Measurements from ENCODE around the gene CTNNA3.

CTNNA3 gene

GRCh38 chr10:66842371-66842770, 853.6 kb downstream of the CTNNA3 start:
- no peak for DNase-seq

- no peak for DNase-seq
Observed at GRCh38 chr10:66838656-66839055, 857.3 kb downstream of the CTNNA3 start.

GRCh38 chr10:66837990-66838389, 858.0 kb downstream of the CTNNA3 start:
- DNase-seq = no peak

- DNase-seq = peak; percentile 40
Observed at GRCh38 chr10:66837335-66837734, 858.7 kb downstream of the CTNNA3 start.

- no peak for DNase-seq
Observed at GRCh38 chr10:66836771-66837170, 859.2 kb downstream of the CTNNA3 start.

GRCh38 chr10:66836057-66836456, 859.9 kb downstream of the CTNNA3 start:
- no peak for DNase-seq

GRCh38 chr10:66835400-66835799, 860.6 kb downstream of the CTNNA3 start:
- DNase-seq = no peak

- no peak for DNase-seq
Observed at GRCh38 chr10:66834802-66835201, 861.2 kb downstream of the CTNNA3 start.

GRCh38 chr10:66833861-66834260, 862.1 kb downstream of the CTNNA3 start:
- no peak for DNase-seq

- no peak for DNase-seq
Observed at GRCh38 chr10:66832781-66833422, 863.1 kb downstream of the CTNNA3 start.

- no peak for DNase-seq
Observed at GRCh38 chr10:66828957-66829356, 867.0 kb downstream of the CTNNA3 start.

- no peak for DNase-seq
Observed at GRCh38 chr10:66827353-66827752, 868.6 kb downstream of the CTNNA3 start.

GRCh38 chr10:66823301-66823700, 872.7 kb downstream of the CTNNA3 start:
- DNase-seq = no peak

GRCh38 chr10:66822801-66823200, 873.2 kb downstream of the CTNNA3 start:
- peak; percentile 67 for DNase-seq

GRCh38 chr10:66819691-66820090, 876.3 kb downstream of the CTNNA3 start:
- no peak for DNase-seq

- peak; percentile 69 for DNase-seq
Observed at GRCh38 chr10:66813122-66813521, 882.9 kb downstream of the CTNNA3 start.

- no peak for DNase-seq
Observed at GRCh38 chr10:66811211-66811610, 884.8 kb downstream of the CTNNA3 start.

- no peak for DNase-seq
Observed at GRCh38 chr10:66809402-66809801, 886.6 kb downstream of the CTNNA3 start.

GRCh38 chr10:66805612-66806011, 890.4 kb downstream of the CTNNA3 start:
- no peak for DNase-seq

GRCh38 chr10:66804962-66805361, 891.0 kb downstream of the CTNNA3 start:
- DNase-seq = no peak

GRCh38 chr10:66803174-66803573, 892.8 kb downstream of the CTNNA3 start:
- no peak for DNase-seq

- DNase-seq = no peak
Observed at GRCh38 chr10:66799474-66799873, 896.5 kb downstream of the CTNNA3 start.

- no peak for DNase-seq
Observed at GRCh38 chr10:66795866-66796265, 900.1 kb downstream of the CTNNA3 start.

GRCh38 chr10:66792441-66792840, 903.6 kb downstream of the CTNNA3 start:
- DNase-seq = no peak
